Mesothelial cell of epicardium (in vitro differentiated cells): Measurements from ENCODE around the gene MEAK7. TPM values are rescaled to one million over a fixed set of nuclear protein-coding genes. Genes with fewer than 3 reads are reported as not detected.

ENCODE experiments used
- DNase-seq, 2 experiments: peaks; one replicate each; pipeline ENCODE4 v3.0.0; 2021; ENCODE audit warnings: low spot score in 2 of 2; ENCODE audit not compliant: unreplicated experiment in 2 of 2
- H3K27ac Mint-ChIP-seq: 2 replicates; pipeline ENCODE4 v1.8.0; 2021; ENCODE audit warnings: mixed read lengths
- H3K27me3 Mint-ChIP-seq: 2 replicates; pipeline ENCODE4 v1.8.0; 2021; ENCODE audit warnings: low read depth, mixed read lengths
- H3K36me3 Mint-ChIP-seq: 2 replicates; pipeline ENCODE4 v1.8.0; 2021; ENCODE audit warnings: mixed read lengths
- H3K4me1 Mint-ChIP-seq: 2 replicates; pipeline ENCODE4 v1.8.0; 2021; ENCODE audit warnings: mixed read lengths
- H3K4me3 Mint-ChIP-seq: 2 replicates; pipeline ENCODE4 v1.8.0; 2021; ENCODE audit warnings: mild to moderate bottlenecking, moderate library complexity, mixed read lengths
- H3K9me3 Mint-ChIP-seq: 2 replicates; pipeline ENCODE4 v1.8.0; 2021; ENCODE audit warnings: mixed read lengths
- CTCF ChIP-seq: fragments of 200-600 bp; sonication (generic); IDR thresholded peaks from one replicate; pipeline ENCODE4 v1.5.0; 2021; ENCODE audit warnings: antibody characterized with exemption; ENCODE audit not compliant: unreplicated experiment
- total RNA-seq: library from RNA; stranded (reverse); gene quantifications from 3 replicates; pipeline ENCODE4 v1.2.1, GENCODE V29; 2021

MEAK7 gene
- total RNA-seq, 1 donor from 2014 or later, result 42.7 TPM

- no peak for DNase-seq
- peak overlapping the region; percentile 83 for H3K27ac Mint-ChIP-seq
- no peaks in the 10 kb centered on the region for H3K9me3 Mint-ChIP-seq
- H3K36me3 Mint-ChIP-seq, result no peaks in the 10 kb centered on the region
- no peak overlapping the region for H3K4me3 Mint-ChIP-seq
- no peak for TF ChIP-seq CTCF
- peaks cover 42% of the 10 kb centered on the region for H3K4me1 Mint-ChIP-seq
- peaks cover 2% of the 10 kb centered on the region for H3K27me3 Mint-ChIP-seq
Observed at GRCh38 chr16:84511831-84512230, 7.4 kb upstream of the MEAK7 start.

- DNase-seq, result peak; percentile 69 to 87
- H3K27me3 Mint-ChIP-seq, result peaks cover 2% of the 10 kb centered on the region
- H3K36me3 Mint-ChIP-seq, result no peaks in the 10 kb centered on the region
- H3K27ac Mint-ChIP-seq, result peak overlapping the region; percentile 63
- H3K4me3 Mint-ChIP-seq, result no peak overlapping the region
- peaks cover 37% of the 10 kb centered on the region for H3K4me1 Mint-ChIP-seq
- TF ChIP-seq CTCF, result peak; percentile 95
- H3K9me3 Mint-ChIP-seq, result no peaks in the 10 kb centered on the region
Observed at GRCh38 chr16:84511180-84511800, 6.8 kb upstream of the MEAK7 start.

- Mint-ChIP-seq H3K4me3 (no peak overlapping the region), H3K9me3 (no peaks in the 10 kb centered on the region), H3K4me1 (peaks cover 39% of the 10 kb centered on the region), H3K27ac (no peak overlapping the region), H3K36me3 (no peaks in the 10 kb centered on the region), H3K27me3 (peaks cover 2% of the 10 kb centered on the region)
- TF ChIP-seq CTCF, result no peak
- no peak for DNase-seq
Observed at GRCh38 chr16:84509032-84509950, 4.8 kb upstream of the MEAK7 start.

- DNase-seq, result no peak
- peaks cover 2% of the 10 kb centered on the region for H3K27me3 Mint-ChIP-seq
- H3K4me3 Mint-ChIP-seq, result no peak overlapping the region
- peak overlapping the region; percentile 39 for H3K27ac Mint-ChIP-seq
- H3K9me3 Mint-ChIP-seq, result no peaks in the 10 kb centered on the region
- peaks cover 39% of the 10 kb centered on the region for H3K4me1 Mint-ChIP-seq
- no peak for TF ChIP-seq CTCF
- no peaks in the 10 kb centered on the region for H3K36me3 Mint-ChIP-seq
Observed at GRCh38 chr16:84508502-84508901, 4.0 kb upstream of the MEAK7 start.

GRCh38 chr16:84507011-84507982 lies 2.8 kb upstream of the MEAK7 start:
- Mint-ChIP-seq H3K36me3 (peaks cover 2% of the 10 kb centered on the region), H3K9me3 (no peaks in the 10 kb centered on the region), H3K4me1 (peaks cover 35% of the 10 kb centered on the region), H3K4me3 (no peak overlapping the region), H3K27me3 (peaks cover 2% of the 10 kb centered on the region), H3K27ac (no peak overlapping the region)
- TF ChIP-seq CTCF, result no peak
- DNase-seq, result no peak
